Adrenal gland (tissue), 12 donors: ENCODE results near the gene BTLA. TPM values are rescaled to one million over a fixed set of nuclear protein-coding genes. Genes with fewer than 3 reads are reported as not detected.

Experiments
- DNase-seq, 7 donors: peaks; one replicate each; pipeline ENCODE4 v3.0.0-alpha.2; 2019 to 2020
- H3K27ac ChIP-seq, 5 donors: fragments of 200-600 bp; sonication (generic) in 4 of 5; 1 replicate in 3 of 5; 2 replicates in 2 of 5; pipeline versions ENCODE4 v1.5.1 to v1.8.0; 2016 to 2020; ENCODE audit warnings: mild to moderate bottlenecking in 1 of 5
- H3K27me3 ChIP-seq: fragments of 200-600 bp; 2 replicates; pipeline ENCODE4 v1.8.0; 2021
- H3K36me3 ChIP-seq, 2 donors: fragments of 200-600 bp; replicated peaks in 1 of 2; 1 replicate in 1 of 2; 2 replicates in 1 of 2; pipeline versions ENCODE4 v1.5.1 to v1.8.0; 2018 to 2022
- H3K4me1 ChIP-seq, 2 donors: fragments of 200-600 bp; replicated peaks in 1 of 2; 1 replicate in 1 of 2; 2 replicates in 1 of 2; pipeline versions ENCODE4 v1.5.1 to v1.8.0; 2018 to 2021
- H3K4me3 ChIP-seq, 4 donors: fragments of 200-600 bp; sonication (generic) in 3 of 4; one replicate each; pipeline ENCODE4 v1.5.1; 2016 to 2018
- H3K9me3 ChIP-seq, 3 donors: fragments of 200-600 bp; sonication (generic) in 1 of 3; replicated peaks in 1 of 3; 1 replicate in 2 of 3; 2 replicates in 1 of 3; pipeline versions ENCODE4 v1.5.1 to v1.8.0; 2016 to 2021
- CTCF ChIP-seq, 6 experiments: fragments of 450-650 bp in 4 of 6; fragments of 200-600 bp in 2 of 6; sonication (generic) in 1 of 6; IDR thresholded peaks; 1 replicate in 5 of 6; 2 replicates in 1 of 6; pipeline versions ENCODE4 v1.5.1 to v1.8.0; 2016 to 2021; ENCODE audit warnings: antibody characterized with exemption in 6 of 6, mild to moderate bottlenecking in 2 of 6, moderate library complexity in 1 of 6
- POLR2A ChIP-seq, 2 donors: fragments of 450-650 bp; IDR thresholded peaks; one replicate each; pipeline ENCODE4 v1.6.1; 2017; ENCODE audit warnings: antibody characterized with exemption in 2 of 2, mild to moderate bottlenecking in 2 of 2, moderate library complexity in 1 of 2
- WGBS, 4 donors: extraction: QIAGEN DNeasy Blood & Tissue Kit in 2 of 4; methylation state at CpG; one replicate each; pipeline versions ENCODE4 v1.1.5 to v1.1.7; 2013 to 2017; 5-methylcytosine and 5-hydroxymethylcytosine counted together
- intact Hi-C, 2 donors: fragments of 100-400 bp; cut with DNase I; formaldehyde crosslinking; loops; one replicate each; pipeline versions ENCODE4 v1.14.1 to v1.15.0; 2022 to 2023
- polyA plus RNA-seq, 3 donors: library from polyadenylated mRNA; stranded (reverse); fragments of 200-250 nt in 2 of 3; fragments of 350-450 nt in 1 of 3; fragmentation: Illumina TruSeq in 1 of 3; extraction: RNeasy Lipid Tissue Mini Kit (QIAGEN cat#74804) in 1 of 3; gene quantifications; one replicate each; pipeline ENCODE4 v1.2.3, GENCODE V29; 2013 to 2014
- total RNA-seq, 9 donors: library from RNA; depleted of rRNA in 4 of 9; stranded (reverse); fragments of >200 nt in 4 of 9; fragments of 120-200 nt in 1 of 9; fragmentation: NEBNext Ultra II Directional in 1 of 9; extraction: Animal tissue kit (Norgen Biotek cat#: 25700) in 1 of 9; gene quantifications; one replicate each; pipeline versions ENCODE4 v1.1.0 to v1.2.4, GENCODE V29; 2013 to 2023
- donor health status: healthy with polysubstance abuse.
- donor health status: Bipolar disorder and iron deficiency.
- donor health status: DM: yes; HTN: yes; CAD: no.
- donor health status: DM: no; HTN: no; CAD: no.
- donor health status: DM: no; HTN: no; CAD: no.
- donor health status: DM: yes; HTN: yes; CAD: no.

BTLA gene
- total and polyA plus RNA-seq, 12 donors: 0.13 to 0.47 (median 0.22) TPM; not detected in 4

DNA sequence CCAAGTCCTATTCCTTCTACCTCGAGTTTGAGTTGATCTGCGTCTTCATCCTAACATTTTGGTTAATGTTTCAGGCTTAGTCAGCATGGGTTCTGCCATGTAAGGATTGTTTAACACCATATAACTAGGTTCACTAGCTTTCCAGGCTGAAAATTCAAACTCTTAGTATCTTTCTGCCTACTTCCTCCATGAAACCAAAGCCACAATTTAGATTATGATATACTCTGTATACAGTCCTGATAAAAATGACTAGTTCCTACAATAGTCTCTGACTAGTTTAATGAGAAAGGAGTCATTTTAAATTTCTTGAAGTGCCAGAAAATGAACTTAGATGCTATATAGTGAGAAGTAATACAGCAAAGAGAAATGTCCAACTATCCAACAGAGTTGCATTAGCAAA is 6.6 kb upstream of the BTLA start:
- Histone ChIP-seq H3K27me3 (no peaks in the 10 kb centered on the region), H3K36me3 (no peaks in the 10 kb centered on the region), H3K27ac (no peak overlapping the region), H3K4me1 (no peaks in the 10 kb centered on the region), H3K9me3 (no peaks in the 10 kb centered on the region), H3K4me3 (no peak overlapping the region)
- intact Hi-C loops: no loop called here
- TF ChIP-seq POLR2A (IDR thresholded peaks at IDR 0.05): no peak
- no peak for TF ChIP-seq CTCF (IDR thresholded peaks at IDR 0.05)
- DNase-seq: no peak
- WGBS, 4 donors: 22 to 35% (median 25%) methylated on average over 2 of the region's 2 CpGs

GRCh38 chr3:112504123-112504522 is 4.9 kb upstream of the BTLA start:
- Histone ChIP-seq H3K9me3 (no peaks in the 10 kb centered on the region), H3K27me3 (no peaks in the 10 kb centered on the region), H3K4me1 (no peaks in the 10 kb centered on the region), H3K27ac (no peak overlapping the region), H3K4me3 (no peak overlapping the region), H3K36me3 (no peaks in the 10 kb centered on the region)
- 79 to 86% (median 84%) methylated on average over 3 of the region's 3 CpGs for WGBS, 4 donors
- no peak for TF ChIP-seq POLR2A (IDR thresholded peaks at IDR 0.05)
- no peak for TF ChIP-seq CTCF (IDR thresholded peaks at IDR 0.05)
- intact Hi-C loops: no loop called here
- DNase-seq: no peak

DNA sequence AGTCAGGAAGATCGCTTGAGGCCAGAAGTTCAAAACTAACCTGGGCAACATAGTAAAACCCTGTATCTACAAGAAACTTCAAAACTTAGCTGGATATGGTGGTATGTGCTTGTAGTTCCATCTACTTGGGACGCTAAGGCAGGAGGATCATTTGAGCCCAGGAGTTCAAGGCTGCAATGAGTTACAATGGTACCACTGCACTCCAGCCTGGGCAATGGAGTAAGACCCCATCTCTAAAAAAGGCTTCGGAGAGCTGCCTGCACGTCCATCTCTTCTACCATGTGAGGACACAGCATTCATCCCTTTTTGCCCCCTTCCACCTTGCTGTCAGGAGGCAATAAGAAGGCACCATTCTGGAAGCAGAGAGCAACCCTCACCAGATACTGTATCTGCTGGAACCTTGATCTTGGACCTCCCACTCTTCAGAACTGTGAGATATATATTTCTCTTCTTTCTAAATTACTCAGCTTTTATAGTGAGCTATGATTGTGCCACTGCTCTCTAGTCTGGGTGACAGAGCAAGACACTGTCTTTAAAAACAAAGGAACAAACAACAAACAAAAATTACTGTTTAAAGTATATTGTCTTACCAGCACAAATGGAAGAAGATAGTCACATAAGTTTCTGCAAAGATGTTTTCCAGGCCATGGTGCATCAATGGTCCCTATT is 4.2 kb upstream of the BTLA start:
- 89 to 93% (median 92%) methylated on average over 4 of the region's 4 CpGs for WGBS, 4 donors
- H3K4me1 ChIP-seq: no peaks in the 10 kb centered on the region
- intact Hi-C loops: no loop called here
- H3K36me3 ChIP-seq: no peaks in the 10 kb centered on the region
- TF ChIP-seq CTCF (IDR thresholded peaks at IDR 0.05) (no peak), POLR2A (IDR thresholded peaks at IDR 0.05) (no peak)
- no peaks in the 10 kb centered on the region for H3K27me3 ChIP-seq
- DNase-seq: no peak
- H3K9me3 ChIP-seq: no peaks in the 10 kb centered on the region
- no peak overlapping the region for H3K4me3 ChIP-seq
- no peak overlapping the region for H3K27ac ChIP-seq

DNA sequence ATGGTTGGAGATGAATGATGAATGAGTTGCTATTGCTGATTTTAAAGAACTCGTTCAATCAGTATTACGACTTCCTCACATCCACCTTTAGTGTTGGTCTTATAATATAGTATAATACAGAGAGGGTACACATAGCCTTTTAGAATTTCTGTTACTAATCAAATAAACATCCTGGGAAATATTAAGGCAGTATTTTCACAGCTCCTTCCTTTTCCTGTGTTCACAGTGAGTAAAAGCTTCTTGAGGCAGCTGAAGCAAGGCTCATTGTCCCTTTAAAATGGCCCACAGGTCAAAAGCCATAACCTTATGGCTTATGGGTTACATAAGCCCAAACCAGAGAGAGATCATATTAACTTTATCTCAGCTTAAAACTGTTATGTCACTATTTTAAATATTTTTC is 1.3 kb upstream of the BTLA start:
- H3K36me3 ChIP-seq: no peaks in the 10 kb centered on the region
- no peak overlapping the region for H3K4me3 ChIP-seq
- H3K9me3 ChIP-seq: no peaks in the 10 kb centered on the region
- H3K4me1 ChIP-seq: no peaks in the 10 kb centered on the region
- no peak overlapping the region for H3K27ac ChIP-seq
- WGBS, 4 donors: 72 to 89% (median 83%) methylated on average over 2 of the region's 2 CpGs
- DNase-seq: no peak
- H3K27me3 ChIP-seq: no peaks in the 10 kb centered on the region
- intact Hi-C loops: no loop called here
- TF ChIP-seq CTCF (IDR thresholded peaks at IDR 0.05): no peak
- no peak for TF ChIP-seq POLR2A (IDR thresholded peaks at IDR 0.05)
